ENCODE data around the gene GAL3ST3.
A peak's percentile ranks its signal among the peaks of the same experiment; 100 is the strongest.

Gene GAL3ST3

GRCh38 chr11:66075273-66075672, 26.3 kb upstream of the GAL3ST3 start:
- no peak for DNase-seq (ENCODE audit: low read depth)
- no peak overlapping the region for H3K4me3 ChIP-seq (replicated peaks; ENCODE audit: low read depth, low read length)
- no peak for TF ChIP-seq CTCF (IDR thresholded peaks at IDR 0.05; ENCODE audit: low read length, missing control alignments)

- no peak for DNase-seq (ENCODE audit: low read depth)
- TF ChIP-seq CTCF (IDR thresholded peaks at IDR 0.05; ENCODE audit: low read length, missing control alignments): no peak
- H3K4me3 ChIP-seq (replicated peaks; ENCODE audit: low read depth, low read length): no peak overlapping the region
Observed at GRCh38 chr11:66073669-66074068, 24.7 kb upstream of the GAL3ST3 start.

GRCh38 chr11:66072518-66072917, 23.6 kb upstream of the GAL3ST3 start:
- H3K4me3 ChIP-seq (replicated peaks; ENCODE audit: low read depth, low read length): peak overlapping the region; percentile 77
- DNase-seq (ENCODE audit: low read depth): no peak
- no peak for TF ChIP-seq CTCF (IDR thresholded peaks at IDR 0.05; ENCODE audit: low read length, missing control alignments)

GRCh38 chr11:66072081-66072480, 23.1 kb upstream of the GAL3ST3 start:
- TF ChIP-seq CTCF (IDR thresholded peaks at IDR 0.05; ENCODE audit: low read length, missing control alignments): no peak
- H3K4me3 ChIP-seq (replicated peaks; ENCODE audit: low read depth, low read length): peak overlapping the region; percentile 77
- DNase-seq (ENCODE audit: low read depth): no peak

- peak; percentile 12 for DNase-seq (ENCODE audit: low read depth)
- H3K4me3 ChIP-seq (replicated peaks; ENCODE audit: low read depth, low read length): peak overlapping the region; percentile 77
- no peak for TF ChIP-seq CTCF (IDR thresholded peaks at IDR 0.05; ENCODE audit: low read length, missing control alignments)
Observed at GRCh38 chr11:66071381-66071801, 22.4 kb upstream of the GAL3ST3 start.

GRCh38 chr11:66070604-66071380, 21.8 kb upstream of the GAL3ST3 start:
- DNase-seq (ENCODE audit: low read depth): peak; percentile 50
- H3K4me3 ChIP-seq (replicated peaks; ENCODE audit: low read depth, low read length): peak overlapping the region; percentile 77
- no peak for TF ChIP-seq CTCF (IDR thresholded peaks at IDR 0.05; ENCODE audit: low read length, missing control alignments)

Measured in fibroblast of pulmonary artery (primary cell).